HUDEP-2 (cell line): ENCODE measurements around the gene FGD5.

Experiments used
- DNase-seq, 76 experiments: peaks; one replicate each; lab custom pipeline; 2025; ENCODE audit not compliant: unreplicated experiment in 76 of 76; lab: John Stamatoyannopoulos, UW

The FGD5 gene

GRCh38 chr3:14869917-14870782 is 51.4 kb downstream of the FGD5 start:
- DNase-seq, result no peak

GRCh38 chr3:14870783-14871060 is 52.0 kb downstream of the FGD5 start:
- DNase-seq, result no peak

DNA sequence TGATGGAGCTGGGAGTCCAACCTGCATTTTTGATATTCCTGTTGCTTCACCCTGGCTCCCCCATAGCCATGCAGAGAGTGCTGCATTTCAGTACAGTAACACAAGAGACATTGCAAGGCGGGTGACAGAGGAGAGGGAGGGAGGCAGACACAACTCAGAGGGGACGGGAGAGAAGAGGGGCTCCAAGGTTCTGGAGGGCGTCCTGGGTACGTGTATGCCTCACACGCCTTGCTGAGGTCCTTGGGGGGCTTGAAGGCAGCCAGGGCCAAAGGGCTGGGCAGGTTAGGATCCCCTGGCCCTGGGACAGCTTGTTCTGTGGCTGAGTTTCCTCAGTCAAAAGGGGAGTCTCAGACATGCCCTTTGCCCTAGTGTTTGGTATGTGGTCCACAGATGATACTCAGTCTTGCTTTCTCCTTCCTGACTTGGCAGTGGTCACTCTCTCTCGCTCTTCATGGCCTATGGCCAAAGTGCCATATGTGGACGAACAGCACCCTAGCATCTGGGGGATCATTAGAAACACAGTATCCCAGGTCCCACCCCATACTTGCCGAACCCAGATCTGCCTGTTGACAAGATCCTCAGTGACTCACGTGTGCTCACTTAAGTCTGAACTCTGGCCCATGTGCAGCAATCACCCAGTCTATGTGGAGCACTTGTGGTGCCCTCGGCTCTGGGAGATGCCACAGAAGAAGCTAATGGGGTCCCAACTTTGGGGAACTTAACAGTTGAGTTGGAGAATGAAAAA is 52.9 kb downstream of the FGD5 start:
- no peak for DNase-seq

DNA sequence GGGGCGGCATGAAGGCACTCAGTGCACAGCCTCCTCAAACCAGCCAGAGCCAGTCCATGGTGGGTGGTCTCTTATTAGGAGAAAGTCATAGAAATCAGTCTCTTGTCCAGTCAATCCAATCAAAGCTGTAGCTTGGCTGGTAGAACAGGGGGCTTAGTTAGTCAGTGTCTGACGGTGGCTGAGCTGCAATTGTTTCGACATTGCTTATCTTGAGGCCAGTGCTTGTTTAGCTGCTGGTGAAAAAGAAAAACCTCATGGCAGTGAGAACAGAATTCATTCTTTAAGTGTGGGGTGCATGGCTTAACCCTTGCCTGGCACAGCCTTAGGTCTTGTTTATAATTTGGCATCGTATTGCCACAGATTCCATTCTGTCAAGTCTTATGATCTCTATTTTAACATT is 53.9 kb downstream of the FGD5 start:
- DNase-seq, result no peak

- DNase-seq, result no peak
Measured at GRCh38 chr3:14874784-14875183, 56.0 kb downstream of the FGD5 start.

DNA sequence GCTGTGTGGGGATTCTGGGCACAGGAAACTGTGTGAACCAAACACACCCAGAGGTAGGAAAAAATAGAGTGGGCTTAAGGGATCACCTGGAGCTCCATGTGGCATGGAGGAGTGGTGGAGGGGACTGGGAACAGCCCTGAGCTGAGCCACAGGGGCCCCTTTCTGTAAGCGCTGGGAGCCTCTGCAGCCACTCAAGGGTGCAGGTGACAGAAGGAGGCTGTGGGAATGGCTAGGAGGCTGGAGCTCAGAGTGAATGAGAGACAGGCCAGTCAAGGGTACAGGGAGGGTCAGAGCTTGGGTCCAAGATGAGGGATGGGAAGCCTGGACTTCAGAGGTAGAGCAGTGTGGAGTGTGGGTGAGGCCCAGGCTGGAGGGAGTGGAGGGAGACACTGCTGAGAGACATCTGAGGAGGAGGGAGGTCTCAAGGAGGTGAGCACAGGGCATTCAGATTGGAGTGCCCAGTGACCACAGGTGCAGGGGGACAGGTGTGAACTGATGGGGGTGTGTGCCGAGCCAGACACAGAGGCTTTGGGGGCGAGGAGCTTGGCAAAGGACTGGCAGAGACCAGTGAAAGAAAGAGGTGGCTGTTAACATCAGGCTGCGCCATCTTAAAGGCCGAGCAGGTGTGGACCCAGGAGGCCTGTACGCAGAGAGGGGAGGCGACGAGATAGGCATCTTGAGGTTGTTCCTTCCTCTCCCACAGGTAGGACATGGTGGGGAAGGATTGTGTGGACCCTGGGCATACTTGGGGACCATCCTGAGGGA is 56.8 kb downstream of the FGD5 start:
- no peak for DNase-seq

GRCh38 chr3:14876921-14877333 is 58.2 kb downstream of the FGD5 start:
- no peak for DNase-seq

GRCh38 chr3:14877469-14877868 is 58.7 kb downstream of the FGD5 start:
- no peak for DNase-seq

- DNase-seq, result no peak
Measured at GRCh38 chr3:14879211-14879874, 60.6 kb downstream of the FGD5 start.

DNA sequence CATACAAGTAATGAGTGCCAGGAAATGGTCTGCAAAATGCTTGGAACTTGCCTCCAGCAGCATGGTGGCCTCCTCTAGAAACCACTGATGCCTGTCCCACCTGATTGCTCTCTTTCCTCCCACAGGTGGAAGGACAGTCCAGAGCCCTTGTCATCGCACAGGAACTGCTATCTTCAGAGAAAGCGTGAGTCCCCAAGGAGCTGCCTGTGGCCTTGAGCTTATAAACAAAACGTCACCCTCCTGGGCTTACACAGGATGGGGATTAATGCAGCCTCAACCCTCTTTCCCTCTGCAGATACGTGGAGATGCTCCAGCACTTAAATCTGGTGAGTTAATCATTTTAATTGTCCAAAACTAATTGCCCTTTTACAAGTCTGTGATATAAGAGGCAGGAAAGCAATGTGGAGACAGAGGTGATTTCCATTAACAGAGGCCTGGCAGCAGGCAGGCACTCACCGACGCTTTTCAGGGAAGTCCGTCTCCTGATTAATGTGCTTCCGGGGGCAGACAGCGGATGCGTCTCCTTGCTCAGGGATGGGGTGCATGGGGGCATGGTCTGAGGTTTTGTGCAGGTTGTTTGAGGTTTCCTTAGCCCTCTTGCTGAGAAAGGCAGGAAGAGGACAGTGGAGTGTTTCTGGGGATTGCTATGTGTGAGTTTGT is 61.8 kb downstream of the FGD5 start:
- no peak for DNase-seq

GRCh38 chr3:14883226-14883625 is 64.5 kb downstream of the FGD5 start:
- no peak for DNase-seq

- DNase-seq, result no peak
Measured at GRCh38 chr3:14884665-14885064, 65.9 kb downstream of the FGD5 start.

GRCh38 chr3:14885307-14885706 is 66.5 kb downstream of the FGD5 start:
- peak in 2 of 76 experiments; percentile 5 to 11 for DNase-seq

DNA sequence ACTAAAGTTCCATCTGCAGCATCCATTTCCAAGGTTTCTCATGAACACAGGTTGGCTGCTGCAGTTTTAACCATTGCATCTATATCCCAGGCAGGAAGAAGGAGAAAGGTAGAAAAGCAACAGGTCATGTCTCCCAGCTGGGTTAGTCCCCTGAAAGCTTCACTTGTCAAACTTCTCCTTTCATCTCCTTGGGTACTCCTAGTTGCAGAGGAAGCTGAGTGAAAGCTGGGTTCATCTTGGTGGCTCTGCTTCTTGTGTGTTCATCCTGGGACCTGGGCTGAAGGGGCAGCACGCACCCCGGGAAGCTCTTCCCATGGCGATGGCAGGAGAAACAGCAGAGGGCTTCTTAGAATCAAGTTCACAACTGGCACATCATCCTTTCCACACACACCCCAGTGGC is 67.3 kb downstream of the FGD5 start:
- DNase-seq, result no peak

GRCh38 chr3:14889205-14889604 is 70.4 kb downstream of the FGD5 start:
- no peak for DNase-seq

- no peak for DNase-seq
Measured at GRCh38 chr3:14889943-14890342, 71.2 kb downstream of the FGD5 start.

DNA sequence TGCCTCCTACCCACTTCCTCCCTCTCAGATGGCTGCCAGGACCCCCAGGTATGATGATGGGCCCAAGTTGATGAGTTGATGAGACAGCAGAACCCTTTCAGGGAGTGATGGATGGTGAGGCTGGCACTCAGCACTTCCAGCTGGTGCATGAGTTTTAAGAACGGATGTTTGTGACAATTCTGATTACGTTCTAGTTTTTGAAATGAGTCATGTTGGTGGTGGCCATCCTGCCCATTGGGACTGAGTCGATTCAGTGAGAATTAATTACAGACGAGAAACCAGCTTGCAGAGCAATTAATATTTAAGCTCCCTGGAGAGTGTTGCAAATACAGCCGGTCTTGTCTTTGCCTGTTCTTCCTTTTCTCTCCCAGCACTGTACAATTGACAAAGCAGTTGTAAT is 71.7 kb downstream of the FGD5 start:
- no peak for DNase-seq

- DNase-seq, result no peak
Measured at GRCh38 chr3:14891135-14892132, 72.7 kb downstream of the FGD5 start.

- DNase-seq, result no peak
Measured at GRCh38 chr3:14892226-14892625, 73.5 kb downstream of the FGD5 start.
